ENCODE results near the gene AMT.

AMT gene, protein sequence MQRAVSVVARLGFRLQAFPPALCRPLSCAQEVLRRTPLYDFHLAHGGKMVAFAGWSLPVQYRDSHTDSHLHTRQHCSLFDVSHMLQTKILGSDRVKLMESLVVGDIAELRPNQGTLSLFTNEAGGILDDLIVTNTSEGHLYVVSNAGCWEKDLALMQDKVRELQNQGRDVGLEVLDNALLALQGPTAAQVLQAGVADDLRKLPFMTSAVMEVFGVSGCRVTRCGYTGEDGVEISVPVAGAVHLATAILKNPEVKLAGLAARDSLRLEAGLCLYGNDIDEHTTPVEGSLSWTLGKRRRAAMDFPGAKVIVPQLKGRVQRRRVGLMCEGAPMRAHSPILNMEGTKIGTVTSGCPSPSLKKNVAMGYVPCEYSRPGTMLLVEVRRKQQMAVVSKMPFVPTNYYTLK

DNA sequence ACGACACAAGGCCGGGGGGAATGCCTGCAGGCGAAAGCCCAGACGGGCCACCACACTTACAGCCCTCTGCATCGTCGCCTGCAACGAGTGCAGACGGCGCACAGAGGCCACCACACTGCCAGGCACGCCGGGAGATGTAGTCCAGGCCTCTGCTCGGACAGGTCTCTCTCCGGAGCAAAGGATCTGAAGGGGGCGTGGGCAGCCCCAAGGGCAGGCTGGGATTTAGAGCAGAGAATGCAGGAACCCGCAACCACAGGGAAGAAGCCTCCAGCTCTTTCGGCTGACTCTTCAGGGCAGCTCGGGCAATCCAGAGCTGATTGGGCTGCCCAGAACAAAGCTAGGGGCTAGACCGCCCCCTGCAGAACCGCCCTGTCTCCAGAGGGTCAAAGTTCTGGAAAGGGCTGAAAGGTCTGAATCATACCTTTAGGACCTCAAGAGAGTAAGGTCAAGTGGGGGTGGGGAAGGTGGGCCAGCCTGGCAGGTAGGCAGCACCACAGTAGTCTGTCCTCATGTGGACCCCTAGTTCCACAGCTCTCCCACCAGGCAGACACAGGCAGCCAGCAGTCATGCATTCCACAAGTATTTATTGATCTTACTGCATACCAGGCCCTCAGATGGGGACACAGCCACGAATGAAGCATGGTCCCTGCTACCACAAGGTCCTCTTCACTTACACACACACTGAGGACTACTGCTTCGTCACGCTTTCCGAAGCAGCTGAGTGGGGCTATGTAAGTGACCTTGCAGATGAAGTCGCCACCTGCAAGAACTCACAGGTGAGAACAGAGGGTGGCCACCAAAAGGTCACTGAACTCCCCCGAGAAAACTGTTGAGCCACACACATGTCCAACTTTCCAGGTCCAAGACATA is at the start of gene AMT:
Gene AMT, minus strand, starts transcription at position 95 of the 870 bp plus-strand sequence. Its CDS starts 23 bp downstream, at position 72.
- DNase-seq (ENCODE audit: low read depth in 2 of 2): no peak

DNA sequence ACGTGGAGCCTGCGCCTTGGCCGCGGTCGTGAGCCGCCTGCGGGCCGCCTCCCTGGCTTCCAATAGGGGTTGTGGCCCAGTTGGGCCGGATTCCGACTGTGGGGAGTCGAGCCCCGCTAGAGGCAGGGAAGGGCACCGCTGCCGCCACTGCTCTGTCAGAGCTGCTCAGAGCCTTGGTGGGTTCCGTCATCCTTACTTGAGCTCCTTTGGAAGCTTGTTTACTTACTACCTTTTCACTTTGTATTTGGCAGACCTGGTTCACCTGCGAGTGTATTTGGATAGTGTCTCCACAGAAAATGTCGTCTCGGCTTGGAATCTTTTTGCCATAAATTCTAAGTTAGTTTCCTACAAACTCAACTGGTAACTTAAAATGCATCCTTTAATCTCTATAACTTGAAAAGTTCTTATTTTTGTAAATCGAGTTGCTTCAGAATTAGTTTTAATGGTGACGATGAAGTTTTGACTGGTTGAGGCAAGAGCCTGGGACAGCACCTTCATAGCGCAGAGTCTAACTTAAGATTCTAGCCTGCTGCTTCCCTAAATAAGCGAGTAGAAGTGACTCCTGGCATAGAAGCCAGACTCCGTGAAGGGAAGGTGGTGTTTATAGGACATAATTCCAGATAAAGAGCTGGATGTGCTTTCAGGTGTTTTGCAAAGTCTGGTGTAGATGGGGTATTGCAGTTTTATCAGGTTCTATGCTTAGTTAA is 48.6 kb upstream of the AMT start:
- no peak for DNase-seq (ENCODE audit: low read depth in 2 of 2)

DNA sequence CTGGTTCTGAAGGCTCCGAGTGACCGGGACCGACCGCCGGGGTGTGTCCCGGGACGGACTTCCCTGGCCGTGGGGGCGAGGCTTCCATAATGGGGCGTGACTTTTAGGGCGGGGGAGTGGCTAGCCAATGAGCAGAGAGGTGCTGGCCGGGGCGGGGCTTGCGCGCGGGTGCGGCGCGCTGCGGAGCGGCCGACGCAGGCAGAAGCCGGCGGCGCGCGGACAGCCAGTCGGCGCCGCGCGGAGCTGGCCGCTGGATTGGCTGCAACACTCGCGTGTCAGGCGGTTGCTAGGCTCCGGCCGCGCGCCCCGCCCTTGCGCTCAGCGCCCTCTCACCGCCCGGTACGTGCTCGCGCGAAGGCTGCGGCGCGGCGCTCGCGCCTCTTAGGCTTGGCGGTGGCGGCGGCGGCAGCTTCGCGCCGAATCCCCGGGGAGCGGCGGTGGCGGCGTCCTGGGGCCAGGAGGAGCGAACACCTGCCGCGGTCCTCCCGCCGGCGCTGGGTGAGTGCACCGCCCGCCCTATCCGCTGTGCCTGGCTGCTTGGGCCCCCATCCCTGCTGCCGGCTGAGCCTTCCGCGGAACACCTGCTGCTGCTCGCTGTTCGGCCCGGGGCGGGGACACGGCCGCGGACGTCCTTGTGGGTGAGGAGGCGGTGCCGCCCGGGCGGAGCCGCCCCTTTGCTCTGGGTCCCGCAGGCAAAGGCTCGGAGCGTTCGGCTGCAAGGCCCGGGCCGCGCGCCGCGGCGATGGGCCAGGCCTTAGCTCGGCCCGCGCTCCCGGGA is 47.9 kb upstream of the AMT start, which contains the start of gene DAG1:
Gene DAG1, plus strand, starts transcription at position 332 of the 778 bp plus-strand sequence. CDS start 40,268 bp downstream, outside the sequence.
- DNase-seq (ENCODE audit: low read depth in 2 of 2): peak; percentile 88 to 89

DNA sequence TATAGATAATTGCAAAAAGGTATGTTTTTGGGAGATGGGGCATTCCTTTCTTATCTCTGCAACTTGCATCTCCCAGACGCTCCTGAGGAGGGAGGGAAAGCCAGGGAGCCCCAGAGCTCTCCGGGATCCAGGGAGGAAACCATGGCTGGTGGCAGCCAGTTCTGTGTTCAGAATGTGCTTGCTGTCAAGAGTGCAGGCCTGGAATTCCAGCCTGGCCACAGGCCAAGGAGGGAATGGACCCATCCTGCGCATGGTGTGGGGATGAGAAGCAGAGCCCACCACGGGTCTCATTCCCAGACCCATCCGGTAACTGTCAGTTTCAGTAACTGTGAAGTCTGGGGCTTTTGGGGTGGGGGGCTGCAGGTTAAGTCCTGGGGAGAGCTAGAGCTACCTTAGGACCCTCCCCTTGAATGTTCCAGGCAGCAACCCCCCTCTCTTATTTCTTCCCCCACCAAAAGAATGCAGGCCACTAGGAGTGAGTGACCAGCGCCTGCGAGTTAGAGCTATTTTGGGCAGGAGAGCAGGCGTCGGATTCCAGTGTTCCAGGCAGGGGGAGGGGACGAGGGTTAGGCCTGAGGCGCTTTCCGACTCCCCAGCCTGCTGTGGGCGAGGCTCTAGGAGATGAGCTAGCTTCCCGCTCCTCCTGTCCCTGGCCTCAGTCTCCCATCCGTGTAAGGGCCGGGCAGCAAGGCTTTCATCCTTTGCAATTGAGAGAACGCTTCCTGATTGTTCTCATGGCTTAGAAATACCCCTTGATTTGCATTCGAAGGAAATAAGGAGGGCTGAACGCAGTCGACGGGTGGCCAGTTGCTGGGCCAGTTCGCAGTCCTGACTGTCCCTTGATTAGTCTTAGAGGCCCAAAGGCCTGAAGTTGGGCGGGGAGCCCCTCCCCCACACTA is 47.0 kb upstream of the AMT start:
- DNase-seq (ENCODE audit: low read depth in 2 of 2): peak; percentile 52 to 53

DNA sequence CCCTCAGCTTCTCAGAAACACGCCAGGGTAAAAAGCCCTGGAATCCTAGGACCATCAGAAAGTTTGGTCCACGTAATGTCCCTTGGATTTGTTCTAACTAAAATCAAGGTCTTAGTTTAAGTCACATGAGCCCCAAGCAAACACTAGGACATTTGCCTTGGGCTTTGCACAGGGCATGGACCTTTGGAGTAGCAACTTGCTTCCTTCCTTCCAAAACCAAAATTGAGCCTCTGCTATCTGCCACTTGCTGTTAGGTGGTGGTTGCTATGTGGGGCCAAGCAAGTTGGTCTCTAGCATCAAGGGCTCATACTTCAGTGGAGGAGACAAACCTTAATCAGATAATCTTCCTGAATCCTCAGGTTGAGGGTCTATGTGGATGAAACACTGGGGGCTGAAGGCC is 43.8 kb upstream of the AMT start:
- no peak for DNase-seq (ENCODE audit: low read depth in 2 of 2)

DNA sequence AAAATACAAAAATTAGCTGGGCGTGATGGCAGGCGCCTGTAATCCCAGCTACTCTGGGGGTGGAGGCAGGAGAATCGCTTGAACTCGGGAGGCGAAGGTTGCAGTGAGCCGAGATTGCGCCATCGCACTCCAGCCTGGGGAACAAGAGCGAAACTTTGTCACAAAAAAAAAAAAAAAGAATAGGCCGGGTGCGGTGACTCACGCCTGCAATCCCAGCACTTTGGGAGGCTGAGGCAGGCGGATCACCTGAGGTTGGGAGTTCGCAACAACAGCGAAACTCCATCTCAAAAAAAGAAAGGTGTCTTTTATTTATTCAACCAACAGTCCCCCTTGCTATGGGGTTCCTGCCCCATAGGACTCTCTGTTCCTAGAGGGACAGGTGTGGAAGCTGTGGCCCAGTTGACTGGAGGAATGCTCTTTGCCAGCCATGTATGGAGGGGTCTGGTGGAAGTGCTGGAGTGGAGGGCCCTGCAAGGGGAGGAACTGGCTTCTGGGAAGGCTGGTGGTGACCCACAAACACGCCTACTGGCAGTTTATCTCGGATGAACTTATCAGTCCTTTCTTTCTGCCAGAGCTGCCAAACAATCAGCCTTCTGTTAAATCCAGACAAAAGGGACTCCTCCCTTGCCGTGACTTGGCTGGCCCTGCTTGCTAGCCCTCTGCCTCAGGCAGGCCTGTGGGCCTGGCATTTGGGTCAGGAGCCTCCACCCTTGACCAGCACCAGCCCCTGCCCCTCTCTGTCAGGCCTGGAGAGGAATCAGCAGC is 43.2 kb upstream of the AMT start:
- DNase-seq (ENCODE audit: low read depth in 2 of 2): no peak

DNA sequence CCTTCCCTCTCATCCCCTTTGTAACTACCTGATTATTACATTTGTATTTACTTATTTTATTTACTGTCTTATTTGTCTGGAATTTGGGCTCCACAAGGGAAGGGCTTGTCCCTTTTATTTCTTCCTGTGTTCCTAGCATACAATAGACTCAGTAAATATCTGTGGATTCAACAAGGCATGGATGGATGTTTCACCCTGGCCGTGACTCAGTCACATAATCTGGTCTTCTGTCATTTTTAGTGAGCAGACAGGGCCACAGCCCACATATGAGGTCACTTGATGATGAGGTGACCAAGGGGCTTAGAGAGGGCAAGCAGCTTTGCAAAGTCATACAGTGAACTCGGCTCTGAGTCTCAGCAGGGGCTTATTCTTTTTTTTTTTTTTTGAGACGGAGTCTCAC is 39.9 kb upstream of the AMT start:
- no peak for DNase-seq (ENCODE audit: low read depth in 2 of 2)

DNA sequence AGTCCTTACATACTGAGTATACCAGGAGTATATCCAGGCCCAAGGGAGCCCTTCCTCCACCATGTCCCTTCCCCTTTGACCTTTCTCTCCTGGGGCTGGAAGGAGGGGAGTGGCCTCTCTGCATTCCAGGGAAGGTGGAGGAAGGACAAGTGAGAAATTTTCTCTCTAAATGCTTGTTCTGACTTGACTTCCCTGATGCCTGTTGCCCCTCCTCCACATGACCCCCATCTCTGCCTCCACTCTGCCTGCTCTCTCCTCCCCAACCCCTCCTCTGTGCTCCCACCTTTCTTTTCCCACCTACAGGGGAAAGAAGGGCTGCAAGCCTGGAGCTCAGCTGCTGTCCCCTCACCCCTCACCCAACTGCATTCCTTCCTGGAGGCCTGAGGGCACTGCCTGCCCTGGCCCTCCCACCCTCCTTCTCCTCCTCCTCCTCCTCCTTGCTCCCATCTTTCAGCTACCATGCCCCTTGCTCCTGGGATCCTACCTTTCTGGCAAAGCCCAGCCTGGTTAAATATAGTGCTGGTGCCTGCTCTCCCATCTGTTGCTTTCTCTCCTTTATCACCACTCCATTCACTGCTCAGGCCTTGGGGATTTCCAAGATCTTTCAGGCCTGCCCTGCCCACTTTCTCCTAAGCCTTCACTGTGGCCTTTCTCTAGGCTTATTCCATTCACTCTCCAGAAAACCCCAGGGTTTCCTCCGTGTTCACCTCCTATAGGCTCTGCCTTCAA is 39.3 kb upstream of the AMT start:
- no peak for DNase-seq (ENCODE audit: low read depth in 2 of 2)

DNA sequence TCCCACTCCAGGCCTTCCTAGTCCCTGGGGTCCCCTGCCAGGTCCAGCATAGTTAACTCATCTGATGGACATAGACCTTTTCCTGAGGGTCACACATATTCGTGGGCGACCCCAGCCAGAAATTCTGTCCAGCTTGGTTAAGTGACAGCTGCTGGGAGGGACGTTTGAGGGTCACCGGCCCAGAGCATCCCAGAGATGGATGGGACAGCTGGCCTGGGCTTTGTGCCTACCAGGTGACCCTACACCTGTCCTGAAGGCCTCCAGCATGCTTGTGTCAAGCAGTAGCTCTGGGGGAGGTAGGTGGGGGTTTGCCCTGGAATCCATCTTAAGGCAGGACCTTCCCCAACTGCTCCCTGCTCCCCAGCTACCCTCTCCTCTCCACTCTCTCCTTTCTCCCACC is 38.7 kb upstream of the AMT start:
- DNase-seq (ENCODE audit: low read depth in 2 of 2): no peak

DNA sequence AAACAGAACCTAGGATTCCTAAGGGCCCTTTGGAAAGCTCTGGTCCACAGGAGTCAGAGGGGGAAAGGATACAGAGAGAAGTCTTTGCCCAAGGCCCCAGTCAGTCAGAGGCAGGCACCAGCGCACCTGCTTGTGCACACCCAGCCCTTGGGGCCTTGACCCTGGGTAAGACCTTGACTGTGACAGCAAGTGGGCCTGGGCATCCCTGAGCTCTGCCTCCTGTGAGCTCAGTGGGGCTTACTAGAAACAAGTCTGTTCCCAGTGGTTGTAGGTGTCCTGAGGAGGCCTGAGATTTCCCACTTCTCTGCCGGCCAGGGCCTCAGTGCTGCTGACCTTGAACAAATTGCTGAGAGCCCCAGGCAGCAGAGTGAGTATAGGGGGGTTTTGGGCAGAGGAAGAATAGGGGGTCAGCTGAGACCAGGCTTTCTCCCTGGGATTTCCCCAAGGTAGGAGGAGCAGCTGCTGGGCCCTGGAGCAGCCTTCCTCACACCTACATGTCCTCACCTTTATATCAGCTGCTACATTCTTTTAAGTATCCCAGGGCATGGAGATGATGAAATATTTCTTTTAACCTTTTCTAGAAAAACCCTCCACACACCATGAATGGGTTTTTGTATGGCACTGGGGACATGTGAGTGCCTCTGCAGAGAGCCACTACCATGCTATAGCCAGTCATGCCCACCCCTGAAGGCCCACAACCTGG is 38.1 kb upstream of the AMT start:
- no peak for DNase-seq (ENCODE audit: low read depth in 2 of 2)

DNA sequence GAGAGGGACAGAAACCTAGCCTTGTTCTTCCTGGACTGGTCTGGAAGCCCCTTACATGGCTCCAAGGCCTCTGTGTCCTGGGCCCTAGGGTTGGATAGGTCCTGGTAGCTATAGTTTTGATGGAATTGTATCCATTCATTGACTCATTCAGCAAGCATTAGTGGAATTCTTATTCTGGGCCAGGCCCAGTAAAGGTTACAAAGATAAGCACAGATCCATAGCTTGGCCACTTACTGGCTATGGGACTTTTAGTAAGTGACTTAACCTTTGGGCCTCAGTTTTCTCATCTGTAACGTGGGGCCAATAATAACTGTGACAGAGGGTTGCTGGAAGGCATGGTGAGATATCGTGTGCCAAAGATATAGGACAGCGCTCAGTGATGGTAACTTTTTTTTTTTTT is 34.2 kb upstream of the AMT start:
- peak in 1 of 2 experiments; percentile 6 for DNase-seq (ENCODE audit: low read depth in 2 of 2)

DNA sequence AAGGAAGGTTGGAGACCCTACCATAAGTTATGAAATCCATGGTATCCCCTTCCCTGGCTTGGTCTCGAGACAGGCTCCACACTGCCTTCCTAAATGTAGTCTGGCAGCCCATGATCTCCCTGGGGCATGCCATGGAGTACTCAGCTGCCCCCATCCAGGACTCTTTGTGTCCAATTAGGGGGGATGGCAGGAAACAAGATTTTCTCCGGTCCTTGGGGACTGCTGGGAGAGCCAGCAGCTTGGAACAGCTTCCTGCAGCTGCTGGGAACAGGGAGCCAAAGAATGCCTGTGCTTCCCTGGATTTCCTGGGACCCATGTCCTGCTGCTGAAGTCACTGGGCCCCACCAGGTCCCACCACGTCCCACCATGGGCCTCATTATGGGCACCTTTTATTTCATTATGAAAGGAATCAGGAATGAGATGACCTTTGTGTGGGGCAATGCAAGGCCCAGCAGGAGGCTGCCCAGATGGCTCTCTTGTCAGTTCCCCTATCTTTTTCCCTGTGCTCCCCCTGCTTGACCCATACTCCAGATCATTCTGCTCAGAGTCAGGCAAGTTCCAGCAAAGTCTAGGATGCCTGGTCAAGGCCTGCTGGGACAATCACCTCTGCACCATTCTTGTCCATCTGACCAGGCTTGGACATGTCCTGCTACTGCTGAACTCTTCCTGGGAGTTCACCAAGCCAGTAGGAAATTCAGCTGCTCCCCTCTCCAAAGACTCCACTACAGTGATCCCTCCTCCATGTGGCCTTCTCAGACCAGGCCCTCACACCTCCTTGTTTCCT is 32.8 kb upstream of the AMT start:
- DNase-seq (ENCODE audit: low read depth in 2 of 2): no peak

DNA sequence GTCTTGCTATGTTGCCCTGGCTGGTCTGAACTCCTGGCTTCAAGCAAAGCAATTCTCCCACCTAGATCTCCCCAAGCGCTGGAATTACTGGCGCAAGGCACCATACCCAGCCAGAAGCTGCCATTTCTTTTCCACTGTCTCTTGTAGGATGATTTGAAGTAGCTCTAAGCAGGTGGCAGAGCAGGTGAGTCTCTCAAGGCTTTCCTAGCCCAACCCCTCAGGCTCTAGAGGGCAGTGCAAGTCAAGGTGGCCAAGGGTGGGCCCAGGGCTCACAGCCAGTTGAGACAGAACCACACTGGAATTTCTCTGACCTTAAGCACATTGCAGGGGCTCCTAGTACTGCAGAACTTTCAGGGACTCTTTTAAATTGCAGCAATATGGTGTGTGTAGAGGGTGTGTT is 32.2 kb upstream of the AMT start:
- DNase-seq (ENCODE audit: low read depth in 2 of 2): no peak

DNA sequence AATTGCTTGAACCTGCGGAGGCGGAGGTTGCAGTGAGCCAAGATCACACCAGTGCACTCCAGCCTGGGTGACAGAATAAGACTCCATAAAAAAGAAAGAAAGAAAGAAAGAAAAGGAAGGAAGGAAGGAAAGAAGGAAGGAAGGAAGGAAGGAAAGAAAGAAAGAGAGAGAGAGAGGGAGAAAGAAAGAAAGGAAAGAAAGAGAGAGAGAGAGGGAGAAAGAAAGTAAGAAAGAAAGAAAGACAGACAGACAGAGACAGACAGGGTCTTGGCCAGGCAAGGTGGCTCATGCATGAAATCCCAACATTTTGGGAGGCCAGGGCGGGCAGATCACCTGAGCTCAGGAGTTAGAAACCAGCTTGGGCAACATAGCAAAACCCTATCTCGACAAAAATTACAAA is 31.3 kb upstream of the AMT start:
- DNase-seq (ENCODE audit: low read depth in 2 of 2): no peak

DNA sequence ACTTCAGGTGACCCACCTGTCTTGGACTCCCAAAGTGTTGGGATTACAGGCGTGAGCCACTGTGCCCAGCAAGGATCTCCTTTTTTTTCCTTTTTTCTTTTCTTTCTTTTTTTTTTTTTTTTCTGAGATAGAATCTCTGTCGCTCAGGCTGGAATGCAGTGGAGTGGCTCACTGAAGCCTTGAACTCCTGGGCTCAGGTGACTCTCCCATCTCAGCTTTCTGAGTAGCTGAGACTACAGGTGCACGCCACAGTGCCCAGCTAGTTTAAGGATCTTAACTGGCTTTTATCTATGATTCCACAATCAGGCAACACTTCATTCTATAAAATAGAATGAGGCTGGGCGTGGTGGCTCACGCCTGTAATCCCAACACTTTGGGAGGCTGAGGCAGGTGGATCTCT is 23.1 kb upstream of the AMT start:
- DNase-seq (ENCODE audit: low read depth in 2 of 2): no peak

DNA sequence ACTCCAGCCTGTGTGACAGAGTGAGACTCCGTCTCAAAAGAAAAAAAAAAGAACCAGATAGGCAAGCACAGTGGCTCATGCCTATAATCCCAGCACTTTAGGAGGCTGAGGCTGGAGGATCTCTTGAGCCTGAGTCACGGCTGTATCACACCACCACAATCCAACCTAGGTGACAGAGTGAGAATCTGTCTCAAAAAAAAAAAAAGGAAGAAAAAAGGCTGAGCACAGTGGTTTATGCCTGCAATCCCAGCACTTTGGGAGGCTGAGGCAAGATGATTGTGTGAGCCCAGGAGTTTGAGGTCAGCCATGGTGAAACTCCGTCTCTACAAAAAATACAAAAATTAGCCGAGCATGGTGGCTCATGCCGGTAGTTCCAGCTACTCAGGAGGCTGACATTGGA is 12.5 kb upstream of the AMT start:
- no peak for DNase-seq (ENCODE audit: low read depth in 2 of 2)

DNA sequence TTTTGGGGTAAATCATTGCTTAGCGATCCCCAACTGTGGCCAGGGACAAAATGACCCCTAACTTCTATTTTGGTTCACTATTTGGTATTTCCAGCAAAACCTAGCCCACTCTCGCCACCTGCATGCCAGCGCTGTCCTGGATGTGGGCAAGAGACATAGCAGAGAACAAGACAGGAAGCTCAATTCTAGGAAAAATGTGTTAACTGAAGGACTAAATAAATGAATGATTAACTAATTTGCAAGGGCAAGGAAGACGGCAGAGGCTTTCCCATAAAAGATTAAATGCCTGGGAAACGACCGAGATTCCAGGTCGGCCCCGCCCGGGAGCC is 6.4 kb upstream of the AMT start:
- DNase-seq (ENCODE audit: low read depth in 2 of 2): no peak

DNA sequence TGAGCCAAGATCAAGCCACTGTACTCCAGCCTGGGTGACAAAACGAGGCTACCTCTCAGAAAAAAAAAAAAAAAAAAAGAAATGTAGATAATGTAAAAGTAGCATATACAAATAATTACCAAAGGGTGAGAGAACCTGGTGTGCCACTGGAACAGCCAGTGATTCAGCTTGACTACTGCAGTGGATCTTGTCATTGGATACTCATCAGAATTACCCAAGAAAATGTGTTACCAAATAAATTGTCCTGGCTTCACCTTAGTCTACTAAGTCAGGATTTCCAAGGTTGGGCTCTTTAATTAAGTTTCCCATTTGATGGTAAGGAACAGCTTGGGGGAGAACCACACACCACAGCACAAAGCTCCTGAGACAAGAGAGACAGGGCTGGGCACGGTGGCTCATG is 5.3 kb upstream of the AMT start:
- DNase-seq (ENCODE audit: low read depth in 2 of 2): no peak

All from fibroblast of skin of left quadriceps (primary cell).